ENCODE measurements around the gene JPT2. TPM values are rescaled to one million over a fixed set of nuclear protein-coding genes. Genes with fewer than 3 reads are reported as not detected.

The JPT2 gene
- total RNA-seq, 1 donor from 2014 or later = 180 TPM

GRCh38 chr16:1744338-1744840 is 66.3 kb downstream of the JPT2 start:
- H3K4me3 Mint-ChIP-seq (ENCODE audit: unreplicated experiment) = peak overlapping the region; percentile 76
- H3K9me3 Mint-ChIP-seq (ENCODE audit: unreplicated experiment) = no peaks in the 10 kb centered on the region
- TF ChIP-seq, protein P1, sequence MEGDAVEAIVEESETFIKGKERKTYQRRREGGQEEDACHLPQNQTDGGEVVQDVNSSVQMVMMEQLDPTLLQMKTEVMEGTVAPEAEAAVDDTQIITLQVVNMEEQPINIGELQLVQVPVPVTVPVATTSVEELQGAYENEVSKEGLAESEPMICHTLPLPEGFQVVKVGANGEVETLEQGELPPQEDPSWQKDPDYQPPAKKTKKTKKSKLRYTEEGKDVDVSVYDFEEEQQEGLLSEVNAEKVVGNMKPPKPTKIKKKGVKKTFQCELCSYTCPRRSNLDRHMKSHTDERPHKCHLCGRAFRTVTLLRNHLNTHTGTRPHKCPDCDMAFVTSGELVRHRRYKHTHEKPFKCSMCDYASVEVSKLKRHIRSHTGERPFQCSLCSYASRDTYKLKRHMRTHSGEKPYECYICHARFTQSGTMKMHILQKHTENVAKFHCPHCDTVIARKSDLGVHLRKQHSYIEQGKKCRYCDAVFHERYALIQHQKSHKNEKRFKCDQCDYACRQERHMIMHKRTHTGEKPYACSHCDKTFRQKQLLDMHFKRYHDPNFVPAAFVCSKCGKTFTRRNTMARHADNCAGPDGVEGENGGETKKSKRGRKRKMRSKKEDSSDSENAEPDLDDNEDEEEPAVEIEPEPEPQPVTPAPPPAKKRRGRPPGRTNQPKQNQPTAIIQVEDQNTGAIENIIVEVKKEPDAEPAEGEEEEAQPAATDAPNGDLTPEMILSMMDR (IDR thresholded peaks at IDR 0.05; ENCODE audit: unreplicated experiment) = no peak
- peak overlapping the region; percentile 16 for H3K27ac Mint-ChIP-seq (ENCODE audit: unreplicated experiment)
- H3K4me1 Mint-ChIP-seq (ENCODE audit: unreplicated experiment) = peaks cover 2% of the 10 kb centered on the region
- DNase-seq (ENCODE audit: low spot score) = no peak
- H3K36me3 Mint-ChIP-seq (ENCODE audit: low read depth, unreplicated experiment) = peaks cover 9% of the 10 kb centered on the region
- H3K27me3 Mint-ChIP-seq (ENCODE audit: unreplicated experiment) = peaks cover 5% of the 10 kb centered on the region

- H3K27me3 Mint-ChIP-seq (ENCODE audit: unreplicated experiment) = peaks cover 5% of the 10 kb centered on the region
- H3K4me3 Mint-ChIP-seq (ENCODE audit: unreplicated experiment) = no peak overlapping the region
- H3K9me3 Mint-ChIP-seq (ENCODE audit: unreplicated experiment) = no peaks in the 10 kb centered on the region
- DNase-seq (ENCODE audit: low spot score) = no peak
- TF ChIP-seq, protein P1 (IDR thresholded peaks at IDR 0.05; ENCODE audit: unreplicated experiment) = no peak
- peaks cover 2% of the 10 kb centered on the region for H3K4me1 Mint-ChIP-seq (ENCODE audit: unreplicated experiment)
- no peak overlapping the region for H3K27ac Mint-ChIP-seq (ENCODE audit: unreplicated experiment)
- peaks cover 12% of the 10 kb centered on the region for H3K36me3 Mint-ChIP-seq (ENCODE audit: low read depth, unreplicated experiment)
Measured at GRCh38 chr16:1745181-1745899, 67.3 kb downstream of the JPT2 start.

- Mint-ChIP-seq H3K4me1 (ENCODE audit: unreplicated experiment) (peaks cover 2% of the 10 kb centered on the region), H3K27ac (ENCODE audit: unreplicated experiment) (no peak overlapping the region), H3K27me3 (ENCODE audit: unreplicated experiment) (peaks cover 5% of the 10 kb centered on the region), H3K36me3 (ENCODE audit: low read depth, unreplicated experiment) (peaks cover 12% of the 10 kb centered on the region), H3K9me3 (ENCODE audit: unreplicated experiment) (no peaks in the 10 kb centered on the region), H3K4me3 (ENCODE audit: unreplicated experiment) (no peak overlapping the region)
- TF ChIP-seq, protein P1 (IDR thresholded peaks at IDR 0.05; ENCODE audit: unreplicated experiment) = no peak
- no peak for DNase-seq (ENCODE audit: low spot score)
Measured at GRCh38 chr16:1745900-1746692, 68.0 kb downstream of the JPT2 start.

DNA sequence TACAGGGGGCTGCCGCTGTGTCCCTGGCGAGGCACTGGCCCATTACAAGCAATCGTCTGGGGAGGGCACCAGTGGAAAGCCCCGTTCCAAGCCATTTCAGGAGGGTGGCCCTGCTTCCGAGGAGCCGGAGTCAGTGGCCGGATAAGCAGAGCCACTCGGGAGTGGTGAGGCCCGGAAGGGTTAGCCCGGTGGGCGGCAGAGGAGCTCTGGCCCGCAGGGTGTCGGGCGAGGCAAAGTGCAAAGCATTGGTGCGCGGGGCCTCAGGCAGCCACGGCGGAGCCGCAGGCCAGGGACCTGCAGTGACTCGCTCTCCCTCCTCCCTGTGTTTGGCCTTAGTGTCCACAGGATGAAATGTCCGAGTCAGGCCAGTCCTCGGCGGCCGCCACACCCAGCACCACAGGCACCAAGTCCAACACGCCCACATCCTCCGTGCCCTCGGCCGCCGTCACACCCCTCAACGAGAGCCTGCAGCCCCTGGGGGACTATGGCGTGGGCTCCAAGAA is 68.7 kb downstream of the JPT2 start:
- peaks cover 2% of the 10 kb centered on the region for H3K4me1 Mint-ChIP-seq (ENCODE audit: unreplicated experiment)
- TF ChIP-seq, protein P1 (IDR thresholded peaks at IDR 0.05; ENCODE audit: unreplicated experiment) = no peak
- DNase-seq (ENCODE audit: low spot score) = no peak
- no peak overlapping the region for H3K27ac Mint-ChIP-seq (ENCODE audit: unreplicated experiment)
- no peak overlapping the region for H3K4me3 Mint-ChIP-seq (ENCODE audit: unreplicated experiment)
- H3K27me3 Mint-ChIP-seq (ENCODE audit: unreplicated experiment) = peaks cover 8% of the 10 kb centered on the region
- peaks cover 12% of the 10 kb centered on the region for H3K36me3 Mint-ChIP-seq (ENCODE audit: low read depth, unreplicated experiment)
- H3K9me3 Mint-ChIP-seq (ENCODE audit: unreplicated experiment) = no peaks in the 10 kb centered on the region
